Left cardiac atrium (tissue), 4 donors: ENCODE measurements around the gene TPCN2. TPM values are rescaled to one million over a fixed set of nuclear protein-coding genes. Genes with fewer than 3 reads are reported as not detected.
A peak's percentile ranks its signal among the peaks of the same experiment; 100 is the strongest.
"Not testable (repeated sequence)": the region's sequence is repeated elsewhere in the genome, so short reads cannot be mapped to it uniquely, and the experiment has no call there.

ENCODE experiments used
- ATAC-seq, 2 donors: fragments of 200-7000 bp; cut with Tn5 transposase; one replicate each; pipeline ENCODE4 v1.9.1; 2020; ENCODE audit warnings: mild to moderate bottlenecking in 2 of 2, moderate library complexity in 2 of 2
- DNase-seq: peaks from one replicate; pipeline ENCODE4 v3.0.0-alpha.2; 2020
- intact Hi-C, 2 donors: fragments of 100-400 bp; cut with DNase I; formaldehyde crosslinking; loops; one replicate each; pipeline versions ENCODE4 v1.14.1 to v1.15.1; 2022 to 2023
- total RNA-seq, 2 donors: library from RNA; stranded (reverse); fragmentation: NEBNext Ultra II Directional; extraction: Animal tissue kit (Norgen Biotek cat#: 25700); gene quantifications; one replicate each; pipeline ENCODE4 v1.2.1, GENCODE V29; 2021
- donor health status: DM: no; HTN: yes; CAD: no.
- donor health status: DM: no; HTN: yes; CAD: no; lungs with severe emphysema.
- donor health status: DM: yes; HTN: yes; CAD: no.
- donor health status: Dilated cardiomyopathy.

Gene TPCN2
- total RNA-seq, 2 donors from 2014 or later = 7.3 to 9.7 TPM

DNA sequence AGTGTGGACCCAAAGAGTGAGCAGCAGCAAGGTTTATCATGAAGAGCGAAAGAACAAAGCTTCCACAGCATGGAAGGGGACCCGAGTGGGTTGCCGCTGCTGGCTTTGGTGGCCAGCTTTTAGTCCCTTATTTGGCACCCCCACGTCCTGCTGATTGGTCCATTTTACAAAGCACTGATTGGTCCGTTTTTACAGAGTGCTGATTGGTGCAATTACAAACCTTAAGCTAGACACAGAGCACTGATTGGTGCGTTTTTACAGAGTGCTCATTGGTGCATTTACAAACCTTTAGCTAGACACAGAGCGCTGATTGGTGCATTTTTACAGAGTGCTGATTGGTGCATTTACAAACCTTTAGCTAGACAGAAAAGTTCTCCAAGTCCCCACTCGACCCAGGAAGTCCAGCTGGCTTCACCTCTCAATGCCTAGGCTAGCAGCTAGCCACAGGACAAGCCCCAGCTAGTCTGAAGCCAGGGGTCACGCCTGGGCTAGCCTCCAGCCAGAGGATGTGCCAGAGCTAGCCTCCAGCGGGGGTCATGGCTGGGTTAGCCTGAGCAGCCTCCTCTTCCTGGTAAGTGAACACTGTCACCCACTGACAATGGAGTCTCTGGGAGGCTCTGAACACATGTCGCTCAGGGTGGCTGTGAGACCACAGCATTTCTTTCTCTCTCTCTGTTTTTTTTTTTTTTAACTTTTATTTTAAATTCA lies 100.8 kb downstream of the TPCN2 start:
- DNase-seq, intact Hi-C loops, ATAC-seq: not testable (repeated sequence)

DNA sequence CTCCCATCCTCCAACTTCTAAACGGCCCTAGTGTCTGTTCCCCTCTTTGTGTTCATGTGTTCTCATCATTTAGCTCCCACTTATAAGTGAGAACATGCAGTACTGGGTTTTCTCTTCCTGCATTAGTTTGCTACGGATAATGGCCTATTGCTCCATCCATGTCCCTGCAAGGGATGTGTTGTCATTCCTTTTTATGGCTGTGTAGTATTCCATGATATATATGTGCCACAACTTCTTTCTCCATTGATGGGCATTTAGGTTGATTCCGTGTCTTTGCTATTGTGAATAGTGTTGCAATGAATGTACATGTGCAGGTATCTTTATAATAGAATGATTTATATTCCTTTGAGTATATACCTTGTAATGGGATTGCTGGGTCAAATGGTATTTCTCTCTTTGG lies 101.4 kb downstream of the TPCN2 start:
- ATAC-seq (no peak), DNase-seq (no peak)
- intact Hi-C loops = no loop called here

DNA sequence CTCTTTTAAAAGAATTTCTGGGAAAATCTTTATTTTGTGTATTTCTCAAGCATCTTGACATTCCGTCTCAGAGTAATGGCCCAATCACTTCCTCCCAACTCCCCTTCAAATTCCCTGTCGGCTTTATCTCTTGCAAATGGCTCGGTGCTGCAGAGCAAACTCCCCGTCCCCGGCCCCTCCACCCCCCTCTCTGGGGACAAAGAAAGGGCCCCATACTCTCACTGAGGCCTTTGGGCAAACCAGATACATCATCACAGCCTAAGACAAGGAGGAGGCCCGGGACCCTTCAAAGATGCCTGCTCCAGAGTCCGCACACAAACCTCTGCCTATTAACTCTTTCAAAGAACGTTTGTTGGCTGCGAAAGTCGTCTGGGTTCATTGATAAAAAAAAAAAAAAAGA lies 103.1 kb downstream of the TPCN2 start:
- intact Hi-C loops = no loop called here
- DNase-seq (no peak), ATAC-seq (no peak)

DNA sequence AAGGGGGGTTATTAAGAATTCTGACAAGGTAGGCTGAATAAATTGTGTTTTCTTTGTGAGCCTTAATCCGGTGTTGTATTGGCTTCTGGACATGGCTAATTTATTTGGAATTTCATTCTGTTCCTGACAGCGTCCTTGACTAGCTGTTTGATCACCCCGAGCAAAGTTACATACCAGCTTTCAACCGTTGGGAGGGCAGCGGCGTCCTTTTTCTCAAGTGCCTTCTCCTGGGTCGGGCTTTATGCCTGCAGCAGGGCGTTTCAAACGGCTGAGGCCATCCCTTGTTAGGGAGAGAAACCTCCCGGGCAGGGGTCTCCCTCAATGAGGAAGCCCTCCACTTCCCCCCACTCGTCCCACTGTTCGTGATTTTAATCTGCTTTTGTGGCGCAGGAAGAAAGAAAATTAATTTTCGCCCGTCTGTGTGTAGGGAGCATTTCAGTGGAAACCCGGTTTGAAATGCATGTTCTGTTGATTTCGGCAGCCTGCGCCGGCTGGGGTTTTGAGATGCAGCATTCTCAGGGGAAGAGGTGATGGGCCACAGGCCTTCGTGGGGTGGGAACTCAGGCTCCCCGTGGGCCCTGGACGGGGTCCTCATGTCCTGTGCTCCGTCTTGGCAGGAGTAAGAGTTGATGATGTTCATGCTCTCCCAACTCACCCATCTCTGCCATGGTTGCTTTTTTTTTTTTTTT lies 104.1 kb downstream of the TPCN2 start:
- intact Hi-C loops = no loop called here
- DNase-seq = no peak
- ATAC-seq = no peak

DNA sequence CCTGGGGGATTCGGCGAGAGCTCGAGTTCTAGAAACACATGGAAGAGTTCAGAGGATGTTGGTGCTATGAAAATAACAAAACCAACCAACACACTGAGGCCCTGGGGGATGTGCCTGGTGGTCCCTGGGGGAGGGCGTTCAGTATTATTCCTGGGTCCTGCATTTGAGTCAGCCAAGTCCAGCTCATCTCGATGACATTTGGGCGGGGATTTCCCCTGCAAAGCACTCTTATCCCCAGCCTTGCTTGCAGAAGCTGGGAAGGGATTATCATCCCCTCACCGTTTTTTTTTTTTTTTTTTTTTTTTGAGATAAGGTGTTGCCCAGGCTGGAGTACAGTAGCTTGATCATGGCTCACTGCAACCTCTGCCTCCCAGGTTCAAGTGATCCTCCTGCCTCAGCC lies 104.9 kb downstream of the TPCN2 start:
- ATAC-seq (no peak), DNase-seq (no peak)
- intact Hi-C loops = no loop called here

DNA sequence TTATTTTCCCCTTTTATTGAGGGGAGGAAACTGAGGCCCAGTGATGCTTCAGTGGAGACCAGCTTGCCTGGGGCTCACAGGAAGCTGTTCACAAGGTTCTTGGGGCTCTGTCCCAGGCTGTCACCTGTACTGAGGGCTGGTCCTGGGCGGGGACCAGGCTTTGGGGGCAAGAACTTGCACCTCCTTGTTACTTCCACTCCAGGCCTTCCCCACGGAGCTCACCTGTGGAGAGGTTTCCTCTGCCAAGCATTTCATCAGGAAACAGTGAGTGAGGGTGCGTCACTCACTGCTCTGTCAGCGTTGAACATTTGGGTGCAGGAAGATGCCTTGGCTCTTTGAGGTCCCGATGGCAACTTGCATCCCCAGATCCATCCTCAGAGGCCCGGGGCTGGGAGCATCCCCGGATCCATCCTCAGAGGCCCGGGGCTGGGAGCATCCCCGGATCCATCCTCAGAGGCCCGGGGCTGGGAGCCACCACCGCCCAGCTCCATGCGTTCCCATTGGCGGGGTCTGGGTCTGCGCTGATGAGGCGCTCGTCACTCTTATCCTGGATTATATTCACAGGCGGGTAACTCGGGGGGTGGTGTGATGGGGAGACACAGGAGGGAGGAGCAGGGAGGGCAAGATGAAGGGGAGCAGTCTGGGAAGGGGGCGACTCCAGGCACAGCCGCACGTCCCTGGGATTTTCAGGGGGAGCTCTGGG lies 105.6 kb downstream of the TPCN2 start:
- DNase-seq = no peak
- intact Hi-C loops = no loop called here
- ATAC-seq = no peak

DNA sequence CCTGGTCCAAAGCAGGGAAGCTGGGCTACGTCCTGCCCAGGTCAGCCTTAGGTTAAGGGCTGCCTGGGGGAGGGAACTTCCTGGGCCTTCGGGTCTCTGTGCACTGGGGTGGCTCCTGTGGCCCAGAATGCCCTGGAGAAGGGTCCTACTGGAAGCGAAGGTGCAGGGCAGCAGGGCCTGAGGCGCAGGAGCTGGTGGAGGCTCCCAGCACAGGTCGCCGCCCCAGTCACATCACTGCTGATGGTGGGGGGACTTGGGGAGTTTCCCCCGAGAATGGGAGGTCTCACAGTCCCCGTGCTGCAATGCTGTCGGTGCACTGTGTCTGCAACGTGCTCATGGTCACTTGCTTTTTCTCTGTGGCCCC lies 106.2 kb downstream of the TPCN2 start:
- ATAC-seq (no peak), DNase-seq (no peak)
- intact Hi-C loops = no loop called here

DNA sequence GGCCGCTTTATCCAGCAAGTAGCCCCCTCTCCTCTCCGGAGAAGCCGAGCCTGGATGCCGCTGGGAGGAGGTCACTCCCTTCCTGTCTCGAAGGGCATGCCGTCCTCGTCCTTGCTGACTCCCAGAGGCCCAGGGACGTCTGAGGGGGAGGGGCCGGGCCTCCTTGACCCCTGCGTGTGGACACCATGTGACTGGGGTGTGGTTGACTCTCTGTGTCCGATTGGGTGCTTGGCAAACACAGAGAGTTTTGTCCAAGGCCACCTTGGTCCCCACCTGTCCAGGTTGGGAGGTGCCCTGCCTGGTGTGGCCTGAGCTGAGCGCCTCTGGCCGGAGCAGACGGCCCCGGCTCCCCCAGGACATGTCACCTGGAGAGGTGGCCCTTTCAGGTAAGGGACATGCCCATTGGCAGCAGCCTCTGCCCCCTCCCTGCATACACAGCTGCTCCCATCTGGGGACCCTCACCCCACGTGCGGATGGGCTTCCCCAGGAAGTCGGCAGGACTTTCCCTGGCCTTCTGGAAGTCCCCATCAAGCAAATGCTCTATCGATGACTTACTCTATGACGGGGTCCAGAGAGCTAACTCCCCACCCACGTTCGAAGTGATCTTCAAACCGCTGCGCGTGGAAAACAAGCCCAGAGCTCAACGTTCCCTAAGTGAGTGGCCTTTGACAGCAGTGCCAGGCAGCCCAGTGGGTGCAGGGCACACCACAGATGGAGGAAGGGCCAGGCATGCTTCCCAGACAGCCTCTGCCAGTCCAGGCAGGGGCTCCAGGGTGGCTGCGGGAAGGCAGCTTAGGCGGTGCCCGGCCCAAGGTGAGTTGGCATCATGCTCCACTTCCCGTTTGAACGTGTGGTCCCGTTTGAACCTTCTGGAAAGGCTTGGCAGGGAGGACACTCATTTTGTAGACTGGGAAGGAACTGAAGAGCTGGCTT lies 106.8 kb downstream of the TPCN2 start, which contains the start of gene SMIM38:
Gene SMIM38 (plus strand): TSS at position 634 of the 933 bp plus-strand sequence. CDS start 1,912 bp downstream, outside the sequence.
- intact Hi-C loops = no loop called here
- ATAC-seq (no peak), DNase-seq (no peak)

DNA sequence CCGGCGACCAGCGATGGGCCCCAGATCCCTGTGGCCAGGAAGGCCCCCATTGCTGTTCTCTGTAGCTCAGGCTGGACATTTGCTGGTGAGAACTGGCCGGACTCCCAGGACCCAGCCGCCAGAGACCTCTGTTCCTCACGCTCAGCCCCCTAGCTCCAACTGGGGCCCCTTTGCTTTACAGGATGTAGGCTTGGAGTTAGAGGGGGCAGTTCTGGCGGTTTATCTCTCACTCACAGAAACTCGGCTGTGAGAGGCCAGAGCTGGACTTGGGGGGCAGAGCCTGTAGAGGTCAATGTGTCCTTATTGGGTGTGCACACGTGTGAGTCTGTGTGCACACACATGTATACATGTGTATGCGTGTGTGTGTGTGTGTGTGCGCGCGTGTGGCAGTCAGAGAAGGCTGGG lies 107.5 kb downstream of the TPCN2 start:
- intact Hi-C loops = no loop called here
- ATAC-seq (no peak), DNase-seq (no peak)

DNA sequence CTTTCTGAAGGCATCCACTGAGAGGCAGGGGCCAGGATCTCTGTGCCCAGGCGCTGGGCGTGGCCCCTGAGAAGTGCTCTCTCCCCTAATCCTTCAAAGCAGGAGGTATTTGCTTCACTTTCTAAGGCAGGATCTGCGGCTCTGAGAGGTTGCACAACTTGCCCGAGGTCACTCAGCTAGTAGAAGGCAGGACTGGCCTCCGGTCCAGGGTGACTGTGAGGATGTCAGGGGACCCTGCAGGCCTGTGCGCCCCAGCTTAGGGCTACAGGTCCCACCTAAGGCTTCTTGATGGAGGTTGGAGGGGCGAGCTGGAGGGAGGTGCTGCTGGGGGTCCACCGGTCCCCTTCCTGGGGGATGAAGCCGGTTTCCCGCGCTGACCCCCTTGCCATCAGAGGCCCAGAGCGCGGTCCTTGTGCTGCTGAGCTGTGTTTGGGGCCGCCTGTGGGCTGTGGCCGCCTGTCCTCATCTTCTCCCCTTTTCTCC lies 108.0 kb downstream of the TPCN2 start:
- DNase-seq (peak; percentile 47), ATAC-seq (peak in 1 of 2 donors; percentile 6)
- intact Hi-C loops = no loop called here

DNA sequence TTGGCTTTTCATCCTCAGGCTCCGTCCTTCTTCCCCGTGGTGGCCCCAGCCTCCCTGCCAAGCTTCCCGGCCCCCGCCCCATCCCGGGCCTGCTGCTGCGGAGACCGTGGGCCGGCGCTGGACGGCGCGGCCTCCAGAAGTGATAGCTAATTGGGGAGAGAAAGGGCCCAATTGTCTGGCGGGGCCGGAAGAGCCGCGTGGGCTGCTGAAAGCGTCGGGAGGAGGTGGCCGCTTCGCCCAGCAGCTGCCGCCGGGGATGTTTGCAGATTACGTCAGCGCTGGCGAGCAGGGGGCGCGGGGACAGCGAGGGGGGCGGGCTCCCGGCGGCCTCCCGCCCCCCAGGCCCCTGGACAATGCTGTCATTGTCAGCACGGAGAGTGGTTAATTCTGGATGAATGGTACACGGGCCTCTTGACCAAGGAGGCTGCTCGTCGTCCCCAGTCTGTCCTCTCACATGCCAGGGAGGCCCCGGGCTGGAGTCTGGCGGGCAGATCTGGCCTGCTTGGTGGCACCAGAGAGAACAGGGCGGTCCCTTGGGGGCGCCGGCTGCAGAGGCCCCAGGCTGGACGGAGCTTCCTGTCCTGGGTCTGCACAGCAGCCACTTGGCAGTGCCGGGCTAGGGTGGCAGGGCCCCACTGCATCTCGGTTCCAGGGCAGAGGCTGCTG lies 108.6 kb downstream of the TPCN2 start:
- ATAC-seq (peak; percentile 74 to 86), DNase-seq (peak; percentile 82)
- intact Hi-C loops = no loop called here

DNA sequence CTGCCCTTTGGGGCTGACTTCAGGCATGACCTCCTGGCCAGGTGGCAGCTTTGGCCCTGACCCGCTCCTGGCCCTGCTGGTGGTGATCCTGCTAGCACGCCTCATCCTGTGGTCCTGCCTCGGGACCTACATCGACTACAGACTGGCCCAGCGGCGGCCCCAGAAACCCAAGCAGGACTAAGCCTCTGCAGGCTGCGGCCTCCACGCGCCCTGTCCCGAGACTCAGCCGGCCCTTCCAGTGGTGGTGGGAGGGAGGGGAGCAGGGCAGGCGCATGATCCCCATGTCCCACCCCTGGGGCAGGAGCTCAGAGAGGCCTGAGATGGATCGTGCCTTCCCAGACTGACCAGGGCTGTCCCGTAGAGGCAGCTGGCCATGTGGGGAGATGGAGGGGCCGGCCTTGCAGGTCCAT lies 109.1 kb downstream of the TPCN2 start:
- ATAC-seq (peak in 1 of 2 donors; percentile 4), DNase-seq (no peak)
- intact Hi-C loops = no loop called here

DNA sequence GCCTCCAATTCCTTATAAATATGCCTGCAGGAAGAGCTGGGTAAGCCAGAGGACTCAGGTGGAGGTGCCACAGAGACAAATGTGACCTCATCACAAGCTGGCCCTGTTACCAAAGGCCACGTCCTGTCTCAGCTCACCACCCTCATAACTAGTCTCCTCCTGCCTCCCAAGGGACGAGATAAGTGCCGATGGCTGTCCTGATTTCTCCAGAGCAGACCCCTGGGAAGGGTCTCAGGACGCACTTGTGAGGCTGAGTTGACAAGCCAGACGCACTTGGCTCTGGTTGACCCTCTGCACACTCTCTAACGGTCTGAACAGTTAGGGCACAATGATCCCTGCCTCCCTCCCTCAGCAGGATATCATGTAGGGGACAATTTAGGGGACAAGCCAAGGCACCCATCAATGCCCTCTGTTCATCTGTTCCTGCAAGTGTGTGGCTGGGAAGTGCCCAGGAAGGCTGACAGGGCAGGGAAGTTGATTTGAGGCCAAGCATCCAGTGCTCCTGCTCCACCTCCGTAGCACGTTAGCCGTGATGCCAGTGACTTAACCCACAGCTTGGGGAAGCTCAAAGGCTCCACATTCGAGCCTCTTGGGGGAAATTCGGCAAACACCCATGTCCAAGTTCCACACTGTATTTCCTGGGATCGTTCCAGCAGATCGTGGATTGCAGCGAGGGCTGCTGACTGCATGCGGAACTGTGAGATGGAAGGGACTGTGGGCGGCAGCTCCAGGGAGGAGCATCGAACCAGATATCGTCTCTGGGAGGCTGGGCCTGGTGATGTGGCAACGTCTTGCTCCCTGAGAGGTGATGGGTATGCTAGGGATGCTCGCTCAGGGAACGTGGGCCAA lies 109.8 kb downstream of the TPCN2 start:
- DNase-seq = peak; percentile 51
- no peak for ATAC-seq
- intact Hi-C loops = no loop called here

DNA sequence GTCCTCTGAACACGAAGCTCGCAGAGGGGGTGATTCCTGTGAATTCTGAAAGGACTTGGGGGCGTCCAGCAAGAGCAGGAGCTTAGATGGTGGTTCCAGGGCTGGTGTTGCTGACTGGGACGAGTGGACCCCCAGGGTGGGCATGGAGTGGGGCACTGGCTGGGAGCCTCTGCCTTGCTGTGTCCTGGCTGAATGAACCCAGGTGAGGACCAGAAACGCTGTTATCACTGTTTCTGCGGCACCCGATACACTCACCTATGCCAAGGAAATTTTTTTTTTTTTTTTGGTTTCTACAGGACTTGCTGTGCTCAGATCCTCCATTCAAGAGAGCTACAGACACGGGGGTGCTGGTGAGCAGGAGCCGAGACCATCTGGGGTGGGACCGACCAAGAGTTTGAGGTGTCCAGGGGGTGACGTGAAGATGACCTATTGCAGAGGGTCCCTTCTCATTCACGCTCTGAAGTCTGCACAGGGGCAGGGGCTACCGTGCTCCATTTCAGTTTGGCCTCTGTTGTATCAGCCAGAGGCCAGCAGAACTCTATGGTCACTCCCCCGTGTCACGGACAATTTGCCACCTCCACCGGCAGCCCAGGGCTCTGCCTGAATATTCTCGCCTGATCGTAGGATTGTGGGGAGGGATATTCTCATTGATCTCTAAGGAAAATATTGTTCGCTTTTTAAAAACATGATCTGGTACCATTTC lies 110.6 kb downstream of the TPCN2 start:
- ATAC-seq (no peak), DNase-seq (no peak)
- intact Hi-C loops = no loop called here

DNA sequence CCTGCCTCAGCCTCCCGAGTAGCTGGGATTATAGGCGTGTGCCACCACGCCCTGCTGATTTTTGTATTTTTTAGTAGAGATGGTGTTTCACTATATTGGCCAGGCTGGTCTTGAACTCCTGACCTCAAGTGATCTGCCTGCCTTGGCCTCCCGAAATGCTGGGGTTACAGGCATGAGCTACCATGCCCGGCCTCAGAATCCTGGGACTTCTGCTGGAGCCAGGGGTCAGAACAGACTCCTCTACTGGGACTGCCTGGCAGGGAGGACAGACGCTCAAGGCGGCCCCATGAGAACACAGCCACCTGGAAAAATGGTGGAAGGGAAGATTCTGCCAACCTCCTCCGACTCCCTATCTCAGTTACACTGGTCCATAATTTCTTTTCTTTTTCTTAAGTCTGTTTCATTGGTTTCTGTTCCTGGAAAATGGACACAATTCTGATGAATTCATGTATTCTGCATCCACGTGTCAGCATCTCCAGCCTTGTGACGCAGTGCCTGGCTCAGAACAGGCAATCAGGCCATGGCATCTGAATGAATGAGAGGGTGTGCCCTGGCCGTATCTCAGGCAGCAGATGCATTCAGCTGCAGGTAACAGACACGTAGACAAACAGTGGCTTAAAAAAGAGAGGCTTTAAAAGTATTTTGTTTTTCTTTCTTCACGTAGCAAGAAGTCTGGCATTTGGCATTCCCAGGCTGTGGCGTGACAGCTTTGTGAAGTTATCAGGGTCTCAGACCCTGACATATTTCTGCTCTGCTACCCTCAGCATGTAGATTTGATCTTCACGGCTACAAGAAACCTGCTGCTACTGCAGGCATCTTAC lies 111.8 kb downstream of the TPCN2 start:
- intact Hi-C loops = no loop called here
- no peak for ATAC-seq

DNA sequence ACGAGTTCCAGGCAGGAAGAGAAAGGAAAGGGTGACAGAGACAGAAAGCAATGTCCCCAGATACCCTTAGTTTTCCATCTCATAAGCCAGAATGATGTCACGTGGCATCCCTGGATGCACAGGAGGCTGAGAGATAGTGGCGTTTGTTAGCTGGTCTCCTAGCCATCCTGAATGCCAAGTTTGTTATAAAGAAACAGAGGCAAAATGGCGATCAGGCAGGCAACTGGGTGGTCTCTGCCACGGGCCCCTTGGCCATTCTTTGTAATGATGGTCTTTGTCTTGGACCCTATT lies 112.3 kb downstream of the TPCN2 start:
- DNase-seq (no peak), ATAC-seq (no peak)
- intact Hi-C loops = no loop called here

More for the DNA sequence above, 111.8 kb downstream of the TPCN2 start:
- DNase-seq = no peak
